ENCODE measurements around the gene MPDU1.

The MPDU1 gene

GRCh38 chr17:7560172-7561027 lies 23.3 kb upstream of the MPDU1 start:
- DNase-seq (ENCODE audit: low spot score) = peak; percentile 68

- peak; percentile 89 for DNase-seq (ENCODE audit: low spot score)
These were observed 22.6 kb upstream of the MPDU1 start for GRCh38 chr17:7561028-7561575.

- peak; percentile 91 for DNase-seq (ENCODE audit: low spot score)
These were observed 22.0 kb upstream of the MPDU1 start, which contains the start of gene SENP3 for GRCh38 chr17:7561589-7562207. Gene SENP3 (plus strand): TSS chr17:7561919. CDS start chr17:7563077, 1,158 bp downstream.

- DNase-seq (ENCODE audit: low spot score) = peak; percentile 46
These were observed 21.4 kb upstream of the MPDU1 start for GRCh38 chr17:7562208-7562605.

- peak; percentile 69 for DNase-seq (ENCODE audit: low spot score)
These were observed 20.4 kb upstream of the MPDU1 start for GRCh38 chr17:7563115-7563869.

- no peak for DNase-seq (ENCODE audit: low spot score)
These were observed 14.1 kb upstream of the MPDU1 start for GRCh38 chr17:7569571-7569970.

- no peak for DNase-seq (ENCODE audit: low spot score)
These were observed 13.3 kb upstream of the MPDU1 start for GRCh38 chr17:7570351-7570750.

GRCh38 chr17:7572338-7572587 lies 11.4 kb upstream of the MPDU1 start:
- no peak for DNase-seq (ENCODE audit: low spot score)

GRCh38 chr17:7572588-7573323 lies 10.9 kb upstream of the MPDU1 start:
- DNase-seq (ENCODE audit: low spot score) = peak; percentile 99

GRCh38 chr17:7573324-7574080 lies 10.2 kb upstream of the MPDU1 start:
- DNase-seq (ENCODE audit: low spot score) = peak; percentile 89

- DNase-seq (ENCODE audit: low spot score) = peak; percentile 48
These were observed 9.3 kb upstream of the MPDU1 start for GRCh38 chr17:7574176-7574953.

GRCh38 chr17:7575481-7575883 lies 8.2 kb upstream of the MPDU1 start:
- peak; percentile 42 for DNase-seq (ENCODE audit: low spot score)

- peak; percentile 43 for DNase-seq (ENCODE audit: low spot score)
These were observed 7.7 kb upstream of the MPDU1 start for GRCh38 chr17:7575959-7576358.

- DNase-seq (ENCODE audit: low spot score) = no peak
These were observed 7.2 kb upstream of the MPDU1 start for GRCh38 chr17:7576432-7576937.

GRCh38 chr17:7577327-7578199 lies 6.1 kb upstream of the MPDU1 start:
- no peak for DNase-seq (ENCODE audit: low spot score)

GRCh38 chr17:7579001-7579833 lies 4.4 kb upstream of the MPDU1 start, which contains the start of gene CD68:
Gene CD68 (plus strand): TSS chr17:7579638. CDS start chr17:7579678, 40 bp downstream.
- DNase-seq (ENCODE audit: low spot score) = peak; percentile 100

GRCh38 chr17:7579834-7580603 lies 3.6 kb upstream of the MPDU1 start:
- DNase-seq (ENCODE audit: low spot score) = peak; percentile 49
